ENCODE measurements around the gene IL17RA.

GRCh38 chr22:17120711-17121232 lies 36.0 kb downstream of the IL17RA start:
- TF ChIP-seq CTCF (IDR thresholded peaks at IDR 0.05; ENCODE audit: borderline replicate concordance, extremely low read depth, low read length, poor library complexity, severe bottlenecking) (no peak), EZH2 (IDR thresholded peaks at IDR 0.05; ENCODE audit: borderline replicate concordance, low read depth, low read length, severe bottlenecking) (no peak)

Measured in DND-41 (cell line).